Stomach (tissue), 4 donors: ENCODE data around the gene ACKR3.

Experiments
- POLR2A ChIP-seq, 4 donors: fragments of 450-650 bp; IDR thresholded peaks; one replicate each; pipeline ENCODE4 v1.6.1; 2016; ENCODE audit warnings: antibody characterized with exemption in 4 of 4, control low read depth in 2 of 4, mild to moderate bottlenecking in 1 of 4, moderate library complexity in 1 of 4
- TF ChIP-seq, protein P1 (sequence below), 7 experiments: fragments of 450-650 bp in 4 of 7; fragments of 200-600 bp in 3 of 7; sonication (generic) in 3 of 7; IDR thresholded peaks; one replicate each; pipeline ENCODE4 v1.5.1; 2016 to 2019; ENCODE audit warnings: antibody characterized with exemption in 7 of 7, control low read depth in 2 of 7, mild to moderate bottlenecking in 1 of 7

DNA sequence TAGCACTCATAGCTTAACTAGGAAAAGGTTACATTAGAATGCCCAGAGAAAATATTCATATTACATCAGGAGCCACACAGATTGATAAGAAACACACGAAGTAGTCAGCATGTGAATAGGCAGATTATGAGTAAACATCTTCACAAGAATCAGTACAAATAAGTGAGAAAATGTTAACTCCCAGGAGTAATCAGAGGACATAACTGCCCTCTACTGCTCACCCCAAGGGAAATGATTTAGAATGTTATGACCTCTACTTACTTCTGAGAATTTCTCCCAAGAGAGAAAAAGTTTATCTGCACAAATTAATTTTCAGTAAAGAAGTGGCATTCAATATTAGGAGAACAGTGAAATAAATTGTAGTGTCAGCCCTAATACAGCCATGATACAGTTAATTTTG lies 39.1 kb upstream of the ACKR3 start:
- no peak for TF ChIP-seq POLR2A (IDR thresholded peaks at IDR 0.05)
- TF ChIP-seq, protein P1, sequence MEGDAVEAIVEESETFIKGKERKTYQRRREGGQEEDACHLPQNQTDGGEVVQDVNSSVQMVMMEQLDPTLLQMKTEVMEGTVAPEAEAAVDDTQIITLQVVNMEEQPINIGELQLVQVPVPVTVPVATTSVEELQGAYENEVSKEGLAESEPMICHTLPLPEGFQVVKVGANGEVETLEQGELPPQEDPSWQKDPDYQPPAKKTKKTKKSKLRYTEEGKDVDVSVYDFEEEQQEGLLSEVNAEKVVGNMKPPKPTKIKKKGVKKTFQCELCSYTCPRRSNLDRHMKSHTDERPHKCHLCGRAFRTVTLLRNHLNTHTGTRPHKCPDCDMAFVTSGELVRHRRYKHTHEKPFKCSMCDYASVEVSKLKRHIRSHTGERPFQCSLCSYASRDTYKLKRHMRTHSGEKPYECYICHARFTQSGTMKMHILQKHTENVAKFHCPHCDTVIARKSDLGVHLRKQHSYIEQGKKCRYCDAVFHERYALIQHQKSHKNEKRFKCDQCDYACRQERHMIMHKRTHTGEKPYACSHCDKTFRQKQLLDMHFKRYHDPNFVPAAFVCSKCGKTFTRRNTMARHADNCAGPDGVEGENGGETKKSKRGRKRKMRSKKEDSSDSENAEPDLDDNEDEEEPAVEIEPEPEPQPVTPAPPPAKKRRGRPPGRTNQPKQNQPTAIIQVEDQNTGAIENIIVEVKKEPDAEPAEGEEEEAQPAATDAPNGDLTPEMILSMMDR (IDR thresholded peaks at IDR 0.05), result no peak
